ENCODE measurements around the gene ZSWIM9. TPM values are rescaled to one million over a fixed set of nuclear protein-coding genes. Genes with fewer than 3 reads are reported as not detected.

Gene ZSWIM9
- total and polyA plus RNA-seq, 4 donors, result 3.4 to 7.6 (median 4.3) TPM

GRCh38 chr19:48139053-48139452, 31.4 kb upstream of the ZSWIM9 start:
- Histone ChIP-seq H3K9ac (ENCODE audit: insufficient read depth in 1 of 2, low read length in 2 of 2) (no peak overlapping the region), H3K27me3 (ENCODE audit: control insufficient read depth in 3 of 3, insufficient read depth in 3 of 3, low read length in 2 of 3) (no peaks in the 10 kb centered on the region), H3K36me3 (ENCODE audit: control insufficient read depth in 4 of 4, insufficient read depth in 4 of 4, low read length in 4 of 4) (peaks cover 0 to 13% (median 7%) of the 10 kb centered on the region in 4 donors), H3K27ac (ENCODE audit: low read depth in 1 of 2, low read length in 1 of 2) (no peak overlapping the region), H3K4me1 (ENCODE audit: control insufficient read depth in 5 of 5, insufficient read depth in 5 of 5, low read length in 5 of 5) (no peaks in the 10 kb centered on the region), H3K9me3 (ENCODE audit: control insufficient read depth in 4 of 4, insufficient read depth in 3 of 4, low read length in 3 of 4) (no peaks in the 10 kb centered on the region), H3K4me3 (no peak overlapping the region)
- DNase-seq (no peak), ATAC-seq (ENCODE audit: insufficient read depth, low FRiP score) (no peak)
- TF ChIP-seq CTCF (IDR thresholded peaks at IDR 0.05; ENCODE audit: control extremely low read depth, extremely low read depth), result no peak
- 81 to 87% methylated on average over 6 of the region's 6 CpGs for WGBS, 2 donors

GRCh38 chr19:48147597-48148175, 22.8 kb upstream of the ZSWIM9 start:
- DNase-seq, result no peak
- Histone ChIP-seq H3K9me3 (ENCODE audit: control insufficient read depth in 4 of 4, insufficient read depth in 3 of 4, low read length in 3 of 4) (no peaks in the 10 kb centered on the region), H3K36me3 (ENCODE audit: control insufficient read depth in 4 of 4, insufficient read depth in 4 of 4, low read length in 4 of 4) (peaks cover 0 to 22% (median 19%) of the 10 kb centered on the region in 4 donors), H3K9ac (ENCODE audit: insufficient read depth in 1 of 2, low read length in 2 of 2) (no peak overlapping the region), H3K27me3 (ENCODE audit: control insufficient read depth in 3 of 3, insufficient read depth in 3 of 3, low read length in 2 of 3) (no peaks in the 10 kb centered on the region), H3K4me1 (ENCODE audit: control insufficient read depth in 5 of 5, insufficient read depth in 5 of 5, low read length in 5 of 5) (no peaks in the 10 kb centered on the region), H3K27ac (ENCODE audit: low read depth in 1 of 2, low read length in 1 of 2) (no peak overlapping the region), H3K4me3 (no peak overlapping the region)
- no peak for ATAC-seq (ENCODE audit: insufficient read depth, low FRiP score)
- WGBS, 2 donors, result 92 to 98% methylated on average over 4 of the region's 4 CpGs
- TF ChIP-seq CTCF (IDR thresholded peaks at IDR 0.05; ENCODE audit: control extremely low read depth, extremely low read depth), result no peak

GRCh38 chr19:48148576-48148975, 21.9 kb upstream of the ZSWIM9 start:
- no peak for ATAC-seq (ENCODE audit: insufficient read depth, low FRiP score)

More at GRCh38 chr19:48148576-48148975, 21.9 kb upstream of the ZSWIM9 start:
- no peaks in the 10 kb centered on the region for H3K9me3 ChIP-seq (ENCODE audit: control insufficient read depth in 4 of 4, insufficient read depth in 3 of 4, low read length in 3 of 4)
- no peak overlapping the region for H3K9ac ChIP-seq (ENCODE audit: insufficient read depth in 1 of 2, low read length in 2 of 2)
- no peak overlapping the region for H3K27ac ChIP-seq (ENCODE audit: low read depth in 1 of 2, low read length in 1 of 2)
- H3K4me3 ChIP-seq, result no peak overlapping the region
- no peak for TF ChIP-seq CTCF (IDR thresholded peaks at IDR 0.05; ENCODE audit: control extremely low read depth, extremely low read depth)
- H3K36me3 ChIP-seq (ENCODE audit: control insufficient read depth in 4 of 4, insufficient read depth in 4 of 4, low read length in 4 of 4), result peaks cover 0 to 20% (median 14%) of the 10 kb centered on the region in 4 donors
- H3K27me3 ChIP-seq (ENCODE audit: control insufficient read depth in 3 of 3, insufficient read depth in 3 of 3, low read length in 2 of 3), result no peaks in the 10 kb centered on the region
- WGBS, 2 donors, result 97 to 98% methylated on average over 9 of the region's 9 CpGs
- DNase-seq, result no peak
- no peaks in the 10 kb centered on the region for H3K4me1 ChIP-seq (ENCODE audit: control insufficient read depth in 5 of 5, insufficient read depth in 5 of 5, low read length in 5 of 5)
